Hair follicular keratinocyte (primary cell): ENCODE data around the gene NYAP2. TPM values are rescaled to one million over a fixed set of nuclear protein-coding genes. Genes with fewer than 3 reads are reported as not detected.

Experiments
- total RNA-seq: library from RNA; depleted of rRNA; stranded (reverse); fragments of >200 nt; gene quantifications from 2 replicates; pipeline ENCODE4 v1.2.3, GENCODE V29; 2015

The NYAP2 gene
- total RNA-seq = not detected in 2 replicates

GRCh38 chr2:225399504-225399903, at the start of gene NYAP2:
Gene NYAP2 (plus strand): TSS chr2:225399710. CDS start chr2:225408881, 9,171 bp downstream.

